ENCODE measurements around the gene PPP1R27.

Gene PPP1R27

DNA sequence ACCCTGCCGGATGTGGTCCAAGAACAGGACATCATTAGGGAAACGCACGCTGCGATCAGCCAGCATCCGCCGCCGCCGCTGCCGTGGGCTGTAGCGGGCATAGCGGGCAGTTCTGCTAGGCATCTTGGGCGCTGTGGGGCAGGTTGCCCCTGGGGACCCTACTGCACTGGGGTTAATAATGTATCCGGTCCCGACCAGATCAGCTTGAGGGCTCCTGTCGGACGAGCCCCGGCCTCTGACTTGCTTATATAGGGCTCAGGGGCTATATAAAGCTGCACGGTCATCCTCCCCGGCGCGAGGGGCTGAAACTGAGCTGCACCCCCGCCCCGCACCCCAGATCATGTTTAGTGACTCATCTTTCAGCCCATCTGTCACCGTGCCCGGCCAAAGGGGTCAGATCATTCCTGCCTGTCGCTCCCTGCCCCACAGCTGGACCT is at the start of gene PPP1R27:
PPP1R27 (minus strand) TSS at position 220 of the 437 bp plus-strand sequence; CDS start at position 123, 97 bp downstream.
- DNase-seq = no peak

DNA sequence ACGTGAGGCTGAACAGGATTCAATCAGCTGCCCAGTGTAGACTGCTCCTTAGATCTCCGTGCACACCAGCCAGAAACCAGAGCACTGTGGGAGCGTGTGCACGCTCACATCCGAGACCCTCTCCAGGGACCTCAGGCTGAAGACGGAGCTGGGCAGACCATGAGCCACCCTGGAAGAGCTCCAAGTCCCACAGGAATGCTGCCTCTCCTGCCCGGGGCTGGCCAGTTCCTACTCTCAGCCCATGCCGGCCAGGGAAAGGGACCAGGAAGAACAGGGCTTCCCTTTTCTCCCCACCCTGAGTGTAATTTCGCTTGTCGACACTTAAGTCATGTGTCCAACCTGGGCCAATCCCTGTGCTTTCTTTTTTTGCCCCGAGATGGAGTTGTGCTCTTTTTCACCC is 49.7 kb upstream of the PPP1R27 start:
- DNase-seq = no peak

- DNase-seq = no peak
Measured at GRCh38 chr17:81879121-81879520, 44.3 kb upstream of the PPP1R27 start.

DNA sequence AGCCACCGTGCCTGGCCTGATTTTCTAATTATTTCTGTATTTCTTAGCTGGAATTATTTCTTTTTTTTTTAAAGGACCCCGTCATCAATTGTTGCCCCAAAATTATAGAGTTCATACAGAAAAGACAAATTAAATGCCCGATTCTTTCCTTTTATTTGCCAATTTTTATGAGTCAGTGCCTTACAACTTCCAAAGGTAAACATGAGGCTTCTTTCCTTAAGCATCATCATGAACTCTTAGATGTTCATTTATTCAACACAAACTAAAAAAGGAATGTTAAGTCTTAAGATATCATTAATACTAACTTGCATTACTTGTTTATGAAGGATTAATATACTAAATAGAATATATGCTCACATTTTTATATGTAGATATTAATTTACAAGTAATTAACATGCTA is 43.4 kb upstream of the PPP1R27 start:
- no peak for DNase-seq

- no peak for DNase-seq
Measured at GRCh38 chr17:81877569-81877968, 42.7 kb upstream of the PPP1R27 start.

GRCh38 chr17:81871387-81872230 is 36.8 kb upstream of the PPP1R27 start:
- DNase-seq = peak; percentile 49

DNA sequence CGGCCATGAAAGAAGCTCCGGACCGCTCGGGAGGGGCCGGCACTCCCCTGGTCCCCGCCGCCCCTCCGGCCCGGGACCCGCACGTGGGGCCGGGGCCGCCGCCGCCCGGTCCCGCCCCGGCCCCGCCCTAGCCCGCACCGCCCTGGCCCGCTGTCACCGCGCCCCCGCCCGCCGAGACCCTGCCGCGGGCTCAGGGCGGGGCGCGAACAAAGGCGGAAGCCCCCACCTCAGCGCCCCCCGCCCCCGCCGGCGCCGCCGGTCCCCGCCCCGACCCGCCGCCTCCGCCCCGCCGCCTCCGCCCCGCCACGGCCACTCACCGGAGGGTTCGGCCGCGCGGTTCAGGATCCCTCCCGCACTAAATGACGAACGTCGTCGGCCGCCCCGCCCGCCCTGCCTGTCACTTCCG is 36.1 kb upstream of the PPP1R27 start, which contains the start of gene ARHGDIA:
ARHGDIA (minus strand) TSS at position 357 of the 406 bp plus-strand sequence. CDS start 1,407 bp downstream, outside the sequence.
- no peak for DNase-seq

DNA sequence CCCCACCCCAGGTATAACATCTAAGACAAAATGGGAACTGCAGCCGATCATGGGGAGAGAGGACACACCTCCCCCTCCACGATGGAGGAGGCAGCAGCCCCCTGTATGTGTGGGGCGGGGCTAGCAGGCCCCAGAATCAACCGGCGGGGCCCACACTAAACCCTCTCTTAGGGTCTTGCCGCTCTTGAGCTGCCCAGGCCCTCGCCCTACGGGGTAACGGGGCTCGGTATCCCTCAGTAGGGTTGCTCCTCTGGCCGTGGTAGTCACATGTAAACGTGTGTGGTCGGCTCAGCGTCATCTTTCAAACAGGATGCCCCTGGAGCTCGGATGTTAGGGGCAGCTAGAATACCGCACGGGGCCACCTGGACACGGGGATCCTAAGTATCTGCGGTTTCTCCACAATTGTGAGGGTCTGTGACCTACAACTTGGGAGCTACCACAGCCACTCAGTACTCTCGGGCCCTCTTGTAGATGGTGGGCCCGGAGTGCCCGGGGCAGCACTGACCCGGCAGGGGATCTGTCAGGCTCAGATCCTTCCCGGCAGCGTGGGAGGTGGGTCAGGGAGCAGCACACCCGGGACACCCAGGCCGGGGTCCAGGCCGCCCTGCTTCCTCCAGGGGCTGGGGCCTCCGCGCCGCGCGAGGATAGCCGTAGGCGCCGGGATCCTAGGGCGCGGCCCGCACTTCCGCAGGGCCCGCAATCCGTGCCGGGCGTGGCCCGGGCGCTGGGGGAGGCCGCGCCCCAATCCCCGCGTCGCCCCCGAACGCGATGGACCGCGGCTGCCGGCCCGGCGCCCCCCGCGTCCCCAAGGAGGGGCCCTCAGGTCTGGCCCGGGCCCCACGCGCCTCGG is 35.5 kb upstream of the PPP1R27 start:
- no peak for DNase-seq

GRCh38 chr17:81869221-81870130 is 34.6 kb upstream of the PPP1R27 start:
- no peak for DNase-seq

DNA sequence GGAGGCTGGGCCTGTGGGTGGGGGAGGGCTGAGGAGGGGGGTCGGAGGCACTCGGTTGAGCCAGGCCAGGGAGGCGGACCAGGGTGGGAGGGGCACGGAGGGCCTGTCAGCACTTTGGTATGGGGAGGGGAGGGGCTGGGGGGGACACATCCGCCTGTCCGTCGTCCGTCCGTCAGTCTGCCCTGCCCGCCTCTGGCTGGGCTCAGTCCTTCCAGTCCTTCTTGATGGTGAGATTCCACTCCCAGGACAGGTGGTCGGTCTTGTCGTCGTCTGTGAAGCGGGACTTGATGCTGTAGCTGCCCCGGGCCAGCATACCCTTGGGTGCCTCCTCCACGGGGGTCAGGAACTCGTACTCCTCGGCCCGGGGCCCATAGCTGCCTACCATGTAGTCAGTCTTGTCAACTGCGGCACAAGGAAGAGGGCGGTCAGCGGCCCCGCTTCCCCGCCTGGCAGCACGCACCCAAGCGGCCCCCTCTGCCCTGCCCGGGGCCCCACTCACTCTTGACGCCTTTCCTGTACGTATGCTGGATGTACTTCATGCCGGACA is 33.9 kb upstream of the PPP1R27 start:
- DNase-seq = no peak

GRCh38 chr17:81867991-81868673 is 33.3 kb upstream of the PPP1R27 start:
- DNase-seq = no peak

- DNase-seq = no peak
Measured at GRCh38 chr17:81867170-81867990, 32.5 kb upstream of the PPP1R27 start.

- no peak for DNase-seq
Measured at GRCh38 chr17:81866440-81867169, 31.8 kb upstream of the PPP1R27 start.

DNA sequence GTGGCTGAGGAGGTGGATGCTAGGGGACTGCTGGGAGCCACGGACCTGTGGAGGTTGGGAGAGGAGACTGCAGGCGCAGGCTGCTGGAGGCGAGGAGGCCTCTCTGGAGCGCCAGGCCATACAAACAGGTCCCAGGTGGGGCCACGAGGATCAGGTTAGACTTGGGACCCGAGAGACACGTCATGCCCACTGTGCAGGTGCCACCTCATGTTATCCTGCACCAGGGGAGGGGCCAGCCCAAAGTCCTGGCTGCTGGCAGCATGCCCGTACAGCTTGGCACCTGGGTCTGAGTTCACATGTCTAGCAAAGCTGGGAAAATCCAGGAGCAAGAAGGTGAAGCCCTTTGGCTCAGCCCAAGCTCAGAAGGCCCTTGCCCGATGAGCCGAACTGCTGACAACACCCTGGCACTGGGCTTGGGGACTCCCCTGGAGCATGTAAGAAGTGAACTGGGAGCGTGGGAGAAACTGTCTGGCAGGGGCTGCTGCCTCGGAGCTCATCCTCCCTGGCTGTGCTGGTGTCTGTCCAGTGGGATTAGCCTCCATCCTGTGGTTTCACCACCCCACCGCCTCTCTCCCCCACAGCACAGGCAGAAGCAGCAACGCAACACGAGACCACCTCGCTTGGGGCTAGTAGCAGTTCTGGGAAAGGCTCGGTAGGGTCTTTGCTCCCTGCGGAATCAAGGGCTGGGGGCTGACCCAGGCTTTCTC is 31.0 kb upstream of the PPP1R27 start:
- DNase-seq = no peak

GRCh38 chr17:81865358-81865732 is 30.5 kb upstream of the PPP1R27 start:
- no peak for DNase-seq

- DNase-seq = no peak
Measured at GRCh38 chr17:81863833-81864768, 29.3 kb upstream of the PPP1R27 start.

DNA sequence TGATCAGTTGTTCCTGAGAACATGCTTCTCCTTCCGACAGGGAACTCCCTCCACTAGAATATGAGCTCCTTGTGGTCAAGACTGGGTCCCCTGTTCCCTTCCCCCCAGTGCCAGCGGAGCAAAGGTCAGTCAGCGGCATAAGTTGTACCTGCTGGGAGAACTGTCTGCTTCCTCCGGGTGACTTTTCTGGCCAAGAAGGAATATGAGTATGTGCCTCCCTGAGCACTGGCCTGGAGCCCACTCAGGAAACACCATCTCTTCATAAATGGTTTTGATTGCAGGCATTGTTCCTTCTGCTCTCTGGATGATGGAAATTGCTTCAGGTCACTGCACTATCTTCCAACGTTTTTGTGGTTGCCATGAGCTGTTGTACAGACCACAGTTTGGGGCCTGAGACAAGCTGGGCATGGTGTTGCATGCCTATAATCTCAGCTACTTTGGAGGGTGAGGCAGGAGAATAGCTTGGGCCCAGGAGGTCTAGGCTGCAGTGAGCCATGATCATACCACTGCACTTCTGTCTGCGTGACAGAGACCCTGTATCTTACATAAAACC is 28.3 kb upstream of the PPP1R27 start:
- DNase-seq = no peak
